Ureter (tissue), 1 donor: ENCODE data around the gene TTN. TPM values are rescaled to one million over a fixed set of nuclear protein-coding genes. Genes with fewer than 3 reads are reported as not detected.
A peak's percentile ranks its signal among the peaks of the same experiment; 100 is the strongest.

ENCODE experiments used
- DNase-seq: peaks from one replicate; pipeline ENCODE4 v3.0.0-alpha.2; 2020; ENCODE audit warnings: low spot score
- total RNA-seq: library from RNA; stranded (reverse); gene quantifications from one replicate; pipeline ENCODE4 v1.2.4, GENCODE V29; 2023
- donor health status: DM: yes; HTN: yes; CAD: no.

Gene TTN
- total RNA-seq, 1 donor from 2014 or later: 3.9 TPM

GRCh38 chr2:178491612-178492011 lies 315.6 kb downstream of the TTN start:
- DNase-seq: no peak

- DNase-seq: no peak
These were observed 321.9 kb downstream of the TTN start for GRCh38 chr2:178485356-178485755.

DNA sequence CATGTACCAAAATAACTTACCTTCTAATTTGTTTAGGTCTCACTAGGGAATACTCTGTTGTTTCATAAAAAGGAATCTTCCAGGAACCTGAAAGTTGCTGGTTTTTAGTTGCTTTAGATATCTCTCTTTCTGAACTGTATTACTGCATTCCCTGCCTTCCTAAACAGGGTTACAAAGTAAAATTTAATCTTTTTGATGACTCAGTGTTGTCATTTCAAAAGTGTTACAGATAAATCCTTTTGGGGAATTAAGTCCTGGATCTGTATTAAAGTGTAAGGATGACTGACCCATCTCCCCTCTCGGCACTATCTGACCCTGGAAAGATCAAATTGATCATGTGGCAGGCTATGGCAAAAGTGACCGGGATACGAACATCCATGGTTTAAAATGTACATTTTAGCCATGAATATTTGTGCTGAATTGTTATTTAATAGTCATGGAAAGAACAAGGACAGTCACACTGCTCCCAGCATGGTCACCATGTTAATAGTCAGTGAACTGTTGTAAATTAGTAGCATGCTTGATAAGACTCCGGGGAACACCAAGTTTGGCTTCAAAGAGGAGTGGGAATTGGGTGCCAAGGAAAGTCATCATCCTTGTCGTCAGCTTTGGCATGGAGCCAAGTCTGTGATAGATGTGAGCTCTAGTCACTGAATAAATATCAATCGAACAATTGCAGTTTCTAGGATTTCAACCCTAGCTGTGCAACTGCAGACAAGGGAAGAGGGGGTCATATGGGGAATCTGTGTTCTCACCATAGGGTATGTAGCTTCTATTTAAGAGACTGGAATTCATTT lies 322.8 kb downstream of the TTN start:
- no peak for DNase-seq

DNA sequence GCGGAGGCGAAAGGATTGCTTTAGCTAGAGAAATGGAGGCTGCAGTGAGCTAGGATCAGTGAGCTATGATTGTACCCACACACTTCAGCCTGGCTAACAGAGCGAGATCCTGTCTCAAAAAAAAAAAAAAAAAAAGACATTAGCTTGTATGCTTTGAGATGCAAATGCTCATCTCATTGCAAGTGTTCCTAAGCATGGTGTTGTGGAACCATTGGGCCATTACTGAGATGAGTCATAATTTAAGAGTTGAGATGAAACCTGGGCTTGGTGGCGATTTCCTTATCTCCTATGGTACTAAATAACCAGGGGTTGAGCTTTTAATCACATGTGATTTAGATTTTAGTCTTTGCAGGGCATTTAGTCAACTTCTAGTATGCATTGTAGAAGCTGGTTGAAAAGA lies 324.8 kb downstream of the TTN start:
- no peak for DNase-seq

DNA sequence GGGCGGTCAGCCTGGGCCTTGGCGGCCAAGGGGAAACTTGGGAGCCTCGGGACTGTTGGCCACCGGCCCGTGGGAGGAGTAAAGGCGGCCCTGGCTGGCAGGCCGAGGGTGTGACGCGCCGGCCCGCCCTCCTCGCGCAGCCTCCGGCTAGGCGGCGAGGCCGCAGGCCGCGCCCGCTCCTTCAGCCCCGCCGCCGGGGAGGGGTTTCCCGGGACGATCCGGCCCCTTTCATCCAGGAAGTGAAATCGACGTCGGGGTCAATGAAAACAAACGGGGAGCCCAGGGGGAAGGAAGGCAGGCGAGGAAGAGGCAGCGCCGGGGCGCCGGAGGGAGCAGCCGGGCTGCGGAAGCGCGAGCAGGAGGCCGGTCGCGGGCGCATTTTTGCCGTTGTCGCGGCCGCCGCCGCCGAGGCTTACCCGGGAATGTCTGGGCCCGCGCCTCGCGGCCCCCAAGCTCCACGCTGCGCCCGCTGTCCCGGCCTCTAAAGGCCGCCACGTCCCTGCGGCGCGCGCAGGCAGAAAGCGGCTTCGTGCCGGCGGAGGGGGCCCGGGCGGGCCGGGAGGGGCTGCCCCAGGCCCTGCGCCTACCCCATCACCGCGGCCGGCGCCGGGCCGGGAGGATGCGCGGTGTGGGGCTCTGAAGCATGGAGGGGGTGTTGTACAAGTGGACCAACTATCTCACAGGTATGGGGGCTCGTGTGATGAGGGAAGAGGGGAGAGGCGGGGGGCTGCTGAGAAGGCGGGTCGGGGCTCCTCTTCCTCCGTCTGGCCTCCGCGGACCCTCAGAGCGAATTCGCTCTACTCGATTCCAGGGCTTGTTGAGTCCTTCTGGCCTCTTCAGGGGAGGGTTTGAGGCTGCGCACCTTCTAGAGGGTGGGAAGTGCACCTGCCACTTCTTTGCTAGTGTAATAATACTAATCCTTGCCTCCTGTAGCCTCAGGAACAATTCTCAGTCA lies 326.7 kb downstream of the TTN start, which contains the start of gene PLEKHA3:
TSS of gene PLEKHA3 (plus strand) at position 231 of the 955 bp plus-strand sequence. CDS start at position 644, 413 bp downstream.
- DNase-seq: peak; percentile 94

DNA sequence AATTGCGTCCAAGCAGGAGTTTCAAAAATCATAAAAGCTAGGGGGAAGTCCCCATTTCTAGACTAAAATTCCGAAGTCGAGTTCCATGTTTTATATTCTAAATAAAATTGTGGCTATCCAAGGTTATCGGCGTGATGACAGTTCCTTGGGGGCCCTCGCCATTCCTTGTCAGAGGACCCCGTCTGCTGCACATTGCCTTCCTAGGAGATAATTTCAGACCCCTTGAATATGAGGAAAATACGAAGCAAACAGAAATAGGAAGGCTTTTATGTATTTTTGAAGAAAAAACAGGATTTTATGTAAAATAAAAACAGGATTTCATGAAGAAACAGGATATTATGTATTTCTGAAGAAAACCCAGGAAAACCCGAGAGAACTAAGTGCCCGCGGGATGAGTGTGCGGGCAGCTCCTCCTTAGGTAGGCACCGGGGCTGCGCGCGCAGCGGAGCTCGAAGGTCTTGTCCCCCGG lies 327.4 kb downstream of the TTN start:
- no peak for DNase-seq

GRCh38 chr2:178479275-178479616 lies 328.0 kb downstream of the TTN start:
- DNase-seq: no peak

GRCh38 chr2:178478439-178479274 lies 328.6 kb downstream of the TTN start, which contains the start of gene FKBP7:
FKBP7 (minus strand) TSS chr2:178478600; CDS start chr2:178478499, 101 bp downstream.
- DNase-seq: peak; percentile 88

- DNase-seq: no peak
These were observed 329.1 kb downstream of the TTN start for GRCh38 chr2:178478130-178478438.

DNA sequence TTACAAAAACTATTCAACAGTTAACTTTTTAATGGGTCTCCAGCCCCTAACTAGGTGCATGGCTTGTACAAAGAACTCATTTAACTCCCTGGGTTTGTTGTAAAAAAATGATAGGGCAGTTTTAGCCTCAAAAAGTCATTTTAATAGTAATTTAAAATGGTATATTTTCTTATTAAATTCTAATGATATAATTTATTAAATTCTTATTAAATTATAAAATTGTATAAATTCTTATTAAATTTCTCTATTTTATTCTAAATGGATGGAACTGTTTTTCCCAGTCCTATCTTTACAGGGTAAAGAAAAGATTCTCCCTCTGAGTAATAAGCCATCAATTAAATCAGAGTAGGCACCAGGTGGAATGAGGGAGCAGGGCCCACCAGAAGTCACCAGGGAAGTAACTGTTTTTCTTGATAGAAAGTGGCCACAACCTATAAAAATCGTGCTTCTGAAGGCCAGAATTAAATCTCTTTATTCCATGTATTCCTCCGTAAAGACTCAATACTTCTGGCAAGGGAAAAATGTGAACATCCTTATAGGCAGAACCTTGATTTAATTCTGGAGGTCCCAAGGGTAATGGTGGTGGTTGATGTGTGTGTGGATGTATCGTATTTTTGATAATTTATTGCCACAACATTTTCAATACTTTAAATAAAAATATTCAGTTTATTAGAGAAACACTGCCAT lies 329.6 kb downstream of the TTN start:
- DNase-seq: no peak

DNA sequence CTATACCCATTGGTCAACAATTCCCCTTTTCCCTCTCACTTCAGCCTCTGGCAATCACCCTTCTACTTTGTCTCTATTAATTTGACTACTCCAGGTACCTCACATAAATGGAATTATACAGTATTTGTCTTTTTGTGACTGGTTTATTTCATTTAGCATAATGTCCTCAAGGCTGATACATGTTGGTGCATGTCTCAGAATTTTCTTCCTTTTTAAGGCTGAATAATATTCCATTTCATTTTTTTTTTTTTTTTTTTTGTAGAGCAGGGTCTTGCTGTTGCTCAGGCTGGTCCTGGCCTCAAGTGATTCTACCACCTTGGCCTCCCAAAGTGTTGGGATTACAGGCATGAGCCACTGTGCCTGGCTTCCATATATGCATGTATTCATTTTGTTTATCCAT lies 330.7 kb downstream of the TTN start:
- DNase-seq: no peak

Other genes with a start within 250 kb of the TTN start
- 2.8 TPM for gene CCDC141, start 242.7 kb upstream of the TTN start, total RNA-seq